PC-3 (cell line): ENCODE data around the gene MYO5A. TPM values are rescaled to one million over a fixed set of nuclear protein-coding genes. Genes with fewer than 3 reads are reported as not detected.
"Not testable (repeated sequence)": the region's sequence is repeated elsewhere in the genome, so short reads cannot be mapped to it uniquely, and the experiment has no call there.

ENCODE experiments used
- ATAC-seq: fragments of 200-7000 bp; cut with Tn5 transposase; 2 replicates; pipeline ENCODE4 v1.9.1; 2020; ENCODE audit warnings: mild to moderate bottlenecking, moderate library complexity
- BruUV-seq: library from RNA; stranded (reverse); fragments of 400-500 nt; replicated peaks from 2 replicates; lab custom pipeline; 2021; lab: Mats Ljungman, UMichigan
- CTCF ChIA-PET: fragments of 300-600 bp; sonication (Branson Sonifier 250); formaldehyde crosslinking; loops from one replicate; lab custom pipeline; 2022; ENCODE audit warnings: antibody characterized with exemption; lab: Charles Lee
- POLR2A ChIA-PET: fragments of 300-600 bp; sonication (Branson Sonifier 250); formaldehyde crosslinking; loops from one replicate; lab custom pipeline; 2022; ENCODE audit warnings: antibody characterized with exemption; ENCODE audit not compliant: unreplicated experiment; lab: Charles Lee
- DNase-seq: peaks from one replicate; pipeline ENCODE4 v3.0.0-alpha.2; 2015
- H2AFZ ChIP-seq: fragments of 300-600 bp; sonication (generic); 2 replicates; pipeline ENCODE4 v1.6.0; 2016; ENCODE audit warnings: antibody characterized with exemption, low read length
- H3F3A ChIP-seq: fragments of 300-600 bp; sonication (generic); one replicate; pipeline ENCODE4 v1.6.0; 2017; ENCODE audit warnings: antibody characterized with exemption, low read length, control low read depth, mild to moderate bottlenecking; ENCODE audit not compliant: unreplicated experiment
- H3K27ac ChIP-seq: fragments of 300-600 bp; sonication (generic); 2 replicates; pipeline ENCODE4 v1.5.1; 2016; ENCODE audit warnings: mild to moderate bottlenecking, low read length
- H3K27me3 ChIP-seq: fragments of 300-600 bp; sonication (generic); 2 replicates; pipeline ENCODE4 v1.6.1; 2016; ENCODE audit warnings: low read length, mixed read lengths
- H3K36me3 ChIP-seq: fragments of 300-600 bp; sonication (generic); 2 replicates; pipeline ENCODE4 v1.6.1; 2016; ENCODE audit warnings: low read depth, mixed run types, low read length, mixed read lengths
- H3K4me1 ChIP-seq: fragments of 300-600 bp; sonication (generic); 2 replicates; pipeline ENCODE4 v1.5.1; 2016; ENCODE audit warnings: low read length; ENCODE audit not compliant: insufficient read depth
- H3K4me2 ChIP-seq: fragments of 300-600 bp; sonication (generic); 2 replicates; pipeline ENCODE4 v1.6.0; 2016; ENCODE audit warnings: low read length
- H3K4me3 ChIP-seq: fragments of 300-600 bp; sonication (generic); 2 replicates; pipeline ENCODE4 v1.5.1; 2016; ENCODE audit warnings: mild to moderate bottlenecking, low read length, mixed read lengths
- H3K79me2 ChIP-seq: fragments of 300-600 bp; sonication (generic); 2 replicates; pipeline ENCODE4 v1.6.1; 2017; ENCODE audit warnings: low read length, mixed read lengths
- H3K9ac ChIP-seq: fragments of 300-600 bp; sonication (generic); 2 replicates; pipeline ENCODE4 v1.6.0; 2016; ENCODE audit warnings: mild to moderate bottlenecking, low read length
- H3K9me2 ChIP-seq: fragments of 300-600 bp; sonication (generic); replicated peaks from 2 replicates; pipeline ENCODE4 v1.6.1; 2016; ENCODE audit warnings: mixed run types, low read length, mixed read lengths
- H3K9me3 ChIP-seq: fragments of 300-600 bp; sonication (generic); 2 replicates; pipeline ENCODE4 v1.6.1; 2016; ENCODE audit warnings: low read length, mixed read lengths
- H4K20me1 ChIP-seq: fragments of 300-600 bp; sonication (generic); 2 replicates; pipeline ENCODE4 v1.6.1; 2016; ENCODE audit warnings: low read length, mixed read lengths
- CTCF ChIP-seq: fragments of 300-600 bp; sonication (generic); conservative IDR thresholded peaks from 2 replicates; pipeline ENCODE4 v1.5.1; 2017; ENCODE audit warnings: antibody characterized with exemption, low read depth, mild to moderate bottlenecking, low read length
- EZH2 ChIP-seq: fragments of 300-600 bp; sonication (generic); IDR thresholded peaks from one replicate; pipeline ENCODE4 v1.6.1; 2017; ENCODE audit warnings: antibody characterized with exemption, mild to moderate bottlenecking, low read length; ENCODE audit not compliant: unreplicated experiment
- EZH2phosphoT487 ChIP-seq: fragments of 300-600 bp; sonication (generic); IDR thresholded peaks from 2 replicates; pipeline ENCODE4 v1.6.1; 2018; ENCODE audit warnings: mild to moderate bottlenecking, antibody characterized with exemption, low read length, borderline replicate concordance
- intact Hi-C: fragments of 100-400 bp; cut with micrococcal nuclease; formaldehyde crosslinking; loops from 2 replicates; pipeline ENCODE4 v1.9.0; 2023
- total RNA-seq: library from RNA; depleted of rRNA; stranded (reverse); fragments of >200 nt; gene quantifications from 2 replicates; pipeline ENCODE4 v1.2.3, GENCODE V29; 2014

The MYO5A gene
- total RNA-seq, 1 experiment from 2014 or later, result 42.1 TPM

DNA sequence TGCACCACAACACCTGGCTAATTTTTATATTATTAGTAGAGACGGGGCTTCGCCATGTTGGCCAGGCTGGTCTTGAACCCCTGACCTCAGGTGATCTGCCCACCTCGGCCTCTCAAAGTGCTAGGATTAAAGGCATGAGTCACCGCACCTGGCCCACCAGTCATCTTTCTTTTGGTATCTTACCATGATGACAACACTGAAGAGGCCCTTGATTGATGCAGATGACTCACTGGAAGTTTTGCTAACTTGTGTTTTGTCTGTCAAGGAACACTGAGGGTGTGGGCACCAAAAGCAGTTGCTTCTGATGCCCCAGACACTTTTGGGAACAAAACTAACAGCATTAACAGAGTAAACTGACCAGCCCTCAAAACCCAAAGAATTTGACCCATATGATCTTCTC lies 88.3 kb downstream of the MYO5A start:
- no TSS peak for BruUV-seq
- no peak overlapping the region for H2AFZ ChIP-seq
- no peak overlapping the region for H3K4me3 ChIP-seq
- intact Hi-C loops, result no loop called here
- CTCF ChIA-PET, result no interaction called here
- peak; percentile 68 for DNase-seq
- no peaks in the 10 kb centered on the region for H3K9me3 ChIP-seq
- H4K20me1 ChIP-seq, result no peaks in the 10 kb centered on the region
- peaks cover 33% of the 10 kb centered on the region for H3K4me1 ChIP-seq
- H3K4me2 ChIP-seq, result no peak overlapping the region
- no peaks in the 10 kb centered on the region for H3K36me3 ChIP-seq
- ATAC-seq, result peak; percentile 36; the same call in 1 of the 2 replicates
- H3F3A ChIP-seq, result no peaks in the 10 kb centered on the region
- no peaks in the 10 kb centered on the region for H3K9me2 ChIP-seq
- TF ChIP-seq EZH2phosphoT487 (no peak), EZH2 (no peak), CTCF (no peak)
- peaks cover 10% of the 10 kb centered on the region; the same call in 1 of the 2 replicates for H3K79me2 ChIP-seq
- no peaks in the 10 kb centered on the region for H3K27me3 ChIP-seq
- POLR2A ChIA-PET, result no interaction called here
- H3K9ac ChIP-seq, result no peak overlapping the region; the same call in 1 of the 2 replicates
- H3K27ac ChIP-seq, result peak overlapping the region; percentile 99

DNA sequence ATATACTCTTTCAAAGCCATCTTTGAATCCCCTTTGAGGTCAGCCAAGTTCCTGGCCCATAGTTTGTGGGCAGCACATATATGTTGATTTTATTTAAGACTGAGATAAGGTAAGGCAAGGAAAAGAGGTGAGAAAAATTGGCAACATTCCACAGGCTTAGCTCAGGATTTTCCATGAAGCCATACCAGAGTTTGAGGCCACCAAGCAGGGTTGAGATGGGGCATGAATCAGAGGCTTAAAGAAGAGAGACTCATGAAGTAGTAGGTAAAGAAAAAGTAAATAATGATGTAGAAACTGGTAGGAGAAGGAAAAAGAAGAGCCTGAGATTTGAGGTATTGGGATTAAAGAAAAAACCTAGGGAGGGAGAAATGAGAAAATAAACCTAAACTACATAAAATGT lies 89.2 kb downstream of the MYO5A start:
- peaks cover 33% of the 10 kb centered on the region for H3K4me1 ChIP-seq
- intact Hi-C loops, result no loop called here
- ATAC-seq (no peak), DNase-seq (no peak)
- H3K4me3 ChIP-seq, result no peak overlapping the region
- ChIA-PET POLR2A (no interaction called here), CTCF (no interaction called here)
- H3K4me2 ChIP-seq, result no peak overlapping the region
- TF ChIP-seq EZH2, result no peak
- TF ChIP-seq EZH2phosphoT487, result no peak
- no peak for TF ChIP-seq CTCF
- H3K9me2 ChIP-seq, result no peaks in the 10 kb centered on the region
- no TSS peak for BruUV-seq
- H3K27ac ChIP-seq, result peak overlapping the region; percentile 99
- no peaks in the 10 kb centered on the region for H3F3A ChIP-seq
- no peaks in the 10 kb centered on the region for H3K27me3 ChIP-seq
- no peak overlapping the region for H2AFZ ChIP-seq
- no peak overlapping the region for H3K9ac ChIP-seq
- no peaks in the 10 kb centered on the region for H4K20me1 ChIP-seq
- no peaks in the 10 kb centered on the region for H3K9me3 ChIP-seq
- peaks cover 11% of the 10 kb centered on the region; the same call in 1 of the 2 replicates for H3K79me2 ChIP-seq
- no peaks in the 10 kb centered on the region for H3K36me3 ChIP-seq

GRCh38 chr15:52439042-52439441 lies 89.6 kb downstream of the MYO5A start:
- intact Hi-C loops, H3K9ac ChIP-seq, H3K9me3 ChIP-seq, H3K9me2 ChIP-seq, H3K4me3 ChIP-seq, POLR2A ChIA-PET, H4K20me1 ChIP-seq, H3F3A ChIP-seq, H2AFZ ChIP-seq, BruUV-seq, DNase-seq, H3K36me3 ChIP-seq, H3K27me3 ChIP-seq, CTCF ChIA-PET, H3K4me2 ChIP-seq, ATAC-seq: not testable (repeated sequence)
- peaks cover 33% of the 10 kb centered on the region for H3K4me1 ChIP-seq
- peaks cover 11% of the 10 kb centered on the region; the same call in 1 of the 2 replicates for H3K79me2 ChIP-seq
- H3K27ac ChIP-seq, result peak overlapping the region; percentile 99
